Body of pancreas (tissue), 4 donors: ENCODE results near the gene AGAP1. TPM values are rescaled to one million over a fixed set of nuclear protein-coding genes. Genes with fewer than 3 reads are reported as not detected.

Experiments used
- ATAC-seq: fragments of 150-250 bp; one replicate; pipeline ENCODE4 v1.9.1; 2016
- DNase-seq, 4 donors: peaks; one replicate each; pipeline ENCODE4 v3.0.0-alpha.2; 2019
- H3K27ac ChIP-seq, 4 donors: fragments of 200-600 bp; sonication (generic); 1 replicate in 3 of 4; 2 replicates in 1 of 4; pipeline versions ENCODE4 v1.5.1 to v1.6.1; 2016 to 2019; ENCODE audit warnings: mild to moderate bottlenecking in 1 of 4, mixed read lengths in 1 of 4, moderate library complexity in 1 of 4
- H3K27me3 ChIP-seq, 2 donors: fragments of 200-600 bp; sonication (generic); one replicate each; pipeline ENCODE4 v1.6.0; 2016; ENCODE audit warnings: mild to moderate bottlenecking in 1 of 2
- H3K36me3 ChIP-seq, 2 donors: fragments of 200-600 bp; sonication (generic); replicated peaks in 1 of 2; 2 replicates each; pipeline ENCODE4 v1.5.1; 2016; ENCODE audit warnings: low read depth in 2 of 2; ENCODE audit not compliant: insufficient read depth in 1 of 2
- H3K4me1 ChIP-seq: fragments of 200-600 bp; sonication (generic); one replicate; pipeline ENCODE4 v1.6.0; 2016
- H3K4me3 ChIP-seq, 2 donors: fragments of 200-600 bp; sonication (generic); 1 replicate in 1 of 2; 2 replicates in 1 of 2; pipeline ENCODE4 v1.5.1; 2016 to 2019
- H3K9me3 ChIP-seq, 3 donors: fragments of 200-600 bp; sonication (generic); 1 replicate in 2 of 3; 2 replicates in 1 of 3; pipeline ENCODE4 v1.5.1; 2016
- CTCF ChIP-seq, 7 experiments: fragments of 450-650 bp in 4 of 7; fragments of 200-600 bp in 3 of 7; sonication (generic) in 3 of 7; IDR thresholded peaks; one replicate each; pipeline ENCODE4 v1.5.1; 2016 to 2019; ENCODE audit warnings: antibody characterized with exemption in 7 of 7
- POLR2A ChIP-seq, 3 donors: fragments of 450-650 bp; IDR thresholded peaks; one replicate each; pipeline ENCODE4 v1.6.1; 2016; ENCODE audit warnings: antibody characterized with exemption in 3 of 3, mild to moderate bottlenecking in 2 of 3
- WGBS, 2 donors: methylation state at CpG; one replicate each; pipeline ENCODE4 v1.1.5; 2017; 5-methylcytosine and 5-hydroxymethylcytosine counted together
- intact Hi-C: fragments of 100-400 bp; cut with DNase I; formaldehyde crosslinking; loops from one replicate; pipeline ENCODE4 v1.15.1; 2023
- total RNA-seq, 2 donors: library from RNA; depleted of rRNA; stranded (reverse); fragments of >200 nt; gene quantifications; one replicate each; pipeline ENCODE4 v1.1.0, GENCODE V29; 2016

The AGAP1 gene
- total RNA-seq, 2 donors from 2014 or later = 21.3 to 32.6 TPM

GRCh38 chr2:235917506-235917905 is 423.7 kb downstream of the AGAP1 start:
- no peaks in the 10 kb centered on the region for H3K36me3 ChIP-seq
- no peak for DNase-seq
- H3K27me3 ChIP-seq = no peaks in the 10 kb centered on the region
- H3K4me1 ChIP-seq = no peaks in the 10 kb centered on the region
- H3K9me3 ChIP-seq = no peaks in the 10 kb centered on the region
- H3K27ac ChIP-seq = no peak overlapping the region
- 86 to 90% methylated on average over 19 of the region's 19 CpGs for WGBS, 2 donors
- ATAC-seq = no peak
- TF ChIP-seq CTCF (IDR thresholded peaks at IDR 0.05) = no peak
- no peak for TF ChIP-seq POLR2A (IDR thresholded peaks at IDR 0.05)
- intact Hi-C loops = no loop called here
- no peak overlapping the region for H3K4me3 ChIP-seq

DNA sequence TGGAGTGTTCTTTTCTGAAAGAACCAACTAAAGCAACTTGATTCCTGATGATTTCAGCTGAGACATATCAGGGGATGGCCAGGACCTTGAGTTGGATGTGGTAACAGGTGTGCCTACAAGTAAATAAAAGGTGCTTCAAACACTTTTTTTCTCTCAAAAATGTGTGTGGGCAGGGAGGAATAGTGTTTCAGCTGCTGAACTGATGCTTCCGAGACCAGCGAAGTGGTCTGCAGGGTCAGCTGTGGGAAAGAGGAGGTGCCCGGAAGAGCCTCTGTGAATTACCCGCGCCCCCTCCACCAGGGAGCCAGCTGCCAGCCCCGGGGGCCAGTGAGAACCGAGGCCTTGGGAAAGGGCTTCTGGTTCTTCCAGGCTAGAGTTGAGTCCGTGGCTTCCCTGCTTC is 425.0 kb downstream of the AGAP1 start:
- no peak for DNase-seq
- intact Hi-C loops = no loop called here
- no peaks in the 10 kb centered on the region for H3K4me1 ChIP-seq
- no peaks in the 10 kb centered on the region for H3K27me3 ChIP-seq
- 95 to 98% methylated on average over 7 to 8 of the region's 8 CpGs for WGBS, 2 donors
- TF ChIP-seq CTCF (IDR thresholded peaks at IDR 0.05) = no peak
- TF ChIP-seq POLR2A (IDR thresholded peaks at IDR 0.05) = no peak
- H3K4me3 ChIP-seq = no peak overlapping the region
- no peaks in the 10 kb centered on the region for H3K9me3 ChIP-seq
- H3K27ac ChIP-seq = no peak overlapping the region
- H3K36me3 ChIP-seq = no peaks in the 10 kb centered on the region
- no peak for ATAC-seq

DNA sequence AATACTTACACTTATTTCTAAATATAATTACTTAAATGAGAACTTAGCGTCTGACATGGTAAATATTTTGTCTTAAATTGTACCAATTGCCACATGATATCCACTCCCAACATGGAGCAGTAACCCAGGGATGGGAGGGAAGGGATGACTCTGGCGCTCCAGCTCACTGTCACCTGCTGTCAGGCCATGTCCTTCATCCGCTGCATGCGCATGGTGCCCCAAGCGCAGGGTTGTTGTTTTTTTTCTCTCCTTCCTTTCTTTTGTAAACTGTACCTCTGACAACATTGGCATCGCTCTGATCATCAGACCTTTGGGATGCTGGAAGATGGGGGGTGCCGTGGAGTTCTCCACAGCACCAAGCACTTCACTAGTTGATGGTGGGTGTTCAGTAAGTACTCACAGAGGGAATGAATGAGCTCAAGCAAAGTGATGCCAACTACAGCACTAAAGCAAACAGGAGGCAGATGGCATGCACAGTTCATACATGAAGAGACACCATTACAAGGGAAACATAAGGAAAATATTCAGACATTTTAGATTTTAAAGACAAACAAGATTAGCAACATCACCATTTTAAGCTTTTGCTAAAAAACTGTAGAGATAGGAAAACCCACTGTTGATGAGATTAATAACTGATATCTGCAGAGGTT is 426.5 kb downstream of the AGAP1 start:
- H3K9me3 ChIP-seq = no peaks in the 10 kb centered on the region
- H3K27me3 ChIP-seq = no peaks in the 10 kb centered on the region
- TF ChIP-seq POLR2A (IDR thresholded peaks at IDR 0.05) (no peak), CTCF (IDR thresholded peaks at IDR 0.05) (no peak)
- 97 to 99% methylated on average over 7 of the region's 7 CpGs for WGBS, 2 donors
- no peak for DNase-seq
- no peak overlapping the region for H3K4me3 ChIP-seq
- intact Hi-C loops = no loop called here
- ATAC-seq = no peak
- no peaks in the 10 kb centered on the region for H3K4me1 ChIP-seq
- no peaks in the 10 kb centered on the region for H3K36me3 ChIP-seq
- no peak overlapping the region for H3K27ac ChIP-seq

- H3K36me3 ChIP-seq = no peaks in the 10 kb centered on the region
- DNase-seq = no peak
- no peak overlapping the region for H3K4me3 ChIP-seq
- WGBS, 2 donors = 85 to 88% methylated on average over 15 of the region's 15 CpGs
- intact Hi-C loops = no loop called here
- no peak for ATAC-seq
- no peaks in the 10 kb centered on the region for H3K9me3 ChIP-seq
- no peak overlapping the region for H3K27ac ChIP-seq
- H3K4me1 ChIP-seq = no peaks in the 10 kb centered on the region
- TF ChIP-seq POLR2A (IDR thresholded peaks at IDR 0.05) = no peak
- TF ChIP-seq CTCF (IDR thresholded peaks at IDR 0.05) = no peak
- no peaks in the 10 kb centered on the region for H3K27me3 ChIP-seq
Measured at GRCh38 chr2:235921508-235922191, 427.8 kb downstream of the AGAP1 start.

- no peak for ATAC-seq
- DNase-seq = no peak
- intact Hi-C loops = no loop called here
- no peaks in the 10 kb centered on the region for H3K36me3 ChIP-seq
- H3K4me1 ChIP-seq = no peaks in the 10 kb centered on the region
- no peaks in the 10 kb centered on the region for H3K27me3 ChIP-seq
- H3K27ac ChIP-seq = no peak overlapping the region
- TF ChIP-seq CTCF (IDR thresholded peaks at IDR 0.05) (no peak), POLR2A (IDR thresholded peaks at IDR 0.05) (no peak)
- H3K9me3 ChIP-seq = no peaks in the 10 kb centered on the region
- no peak overlapping the region for H3K4me3 ChIP-seq
- 93% methylated on average over 10 of the region's 10 CpGs for WGBS, 2 donors
Measured at GRCh38 chr2:235922839-235923238, 429.0 kb downstream of the AGAP1 start.
